SK-N-SH treated with all-trans-retinoic acid at 6 μM for 48 hours (cell line): ENCODE data around the gene FARP1.
"Not testable (repeated sequence)": the region's sequence is repeated elsewhere in the genome, so short reads cannot be mapped to it uniquely, and the experiment has no call there.

ENCODE experiments used
- ATAC-seq: fragments of 200-7000 bp; cut with Tn5 transposase; 3 replicates; pipeline ENCODE4 v1.9.1; 2020; ENCODE audit warnings: mild to moderate bottlenecking, moderate library complexity
- CSDC2 ChIP-seq: fragments of 250-450 bp; sonication (Bioruptor Pico); IDR thresholded peaks from 2 replicates; pipeline ENCODE4 v1.5.0; 2020; ENCODE audit warnings: mild to moderate bottlenecking, moderate library complexity
- ESRRG ChIP-seq: fragments of 250-450 bp; sonication (Bioruptor Pico); IDR thresholded peaks from 2 replicates; pipeline ENCODE4 v1.6.1; 2021; ENCODE audit warnings: mild to moderate bottlenecking
- GLIS3 ChIP-seq: fragments of 250-450 bp; sonication (Bioruptor Pico); IDR thresholded peaks from 2 replicates; pipeline ENCODE4 v1.5.0; 2020; ENCODE audit warnings: mild to moderate bottlenecking, moderate library complexity
- ISL1 ChIP-seq: fragments of 250-450 bp; sonication (Bioruptor Pico); IDR thresholded peaks from 2 replicates; pipeline ENCODE4 v2.1.2; 2022; ENCODE audit warnings: mild to moderate bottlenecking, moderate library complexity
- PATZ1 ChIP-seq: fragments of 250-450 bp; sonication (Bioruptor Pico); IDR thresholded peaks from 2 replicates; pipeline ENCODE4 v1.8.0; 2020; ENCODE audit warnings: mild to moderate bottlenecking, moderate library complexity, borderline replicate concordance
- POU6F1 ChIP-seq: fragments of 250-450 bp; sonication (Bioruptor Pico); IDR thresholded peaks from 2 replicates; pipeline ENCODE4 v1.8.0; 2021; ENCODE audit warnings: low read depth, mild to moderate bottlenecking, moderate library complexity, borderline replicate concordance
- PPARA ChIP-seq: fragments of 250-450 bp; sonication (Bioruptor Pico); IDR thresholded peaks from 2 replicates; pipeline ENCODE4 v1.5.0; 2020; ENCODE audit warnings: mild to moderate bottlenecking, borderline replicate concordance
- RARB ChIP-seq: fragments of 250-450 bp; sonication (Bioruptor Pico); IDR thresholded peaks from 2 replicates; pipeline ENCODE4 v1.8.0; 2021; ENCODE audit warnings: mild to moderate bottlenecking, moderate library complexity
- SNAI2 ChIP-seq: fragments of 250-450 bp; sonication (Bioruptor Pico); IDR thresholded peaks from 2 replicates; pipeline ENCODE4 v1.5.0; 2020; ENCODE audit warnings: mild to moderate bottlenecking, moderate library complexity
- TCF4 ChIP-seq: fragments of 250-450 bp; sonication (Bioruptor Pico); IDR thresholded peaks from 2 replicates; pipeline ENCODE4 v1.8.0; 2021; ENCODE audit warnings: mild to moderate bottlenecking, moderate library complexity, borderline replicate concordance
- TOX ChIP-seq: fragments of 250-450 bp; sonication (Bioruptor Pico); IDR thresholded peaks from 2 replicates; pipeline ENCODE4 v1.8.0; 2021; ENCODE audit warnings: mild to moderate bottlenecking, moderate library complexity, borderline replicate concordance
- TSHZ2 ChIP-seq: fragments of 250-450 bp; sonication (Bioruptor Pico); IDR thresholded peaks from 2 replicates; pipeline ENCODE4 v1.5.0; 2020; ENCODE audit warnings: mild to moderate bottlenecking, moderate library complexity
- ZC3H10 ChIP-seq: fragments of 250-450 bp; sonication (Bioruptor Pico); IDR thresholded peaks from 2 replicates; pipeline ENCODE4 v1.5.1; 2021; ENCODE audit warnings: mild to moderate bottlenecking, moderate library complexity
- ZFP3 ChIP-seq: fragments of 250-450 bp; sonication (Bioruptor Pico); IDR thresholded peaks from 2 replicates; pipeline ENCODE4 v1.5.0; 2020; ENCODE audit warnings: mild to moderate bottlenecking, moderate library complexity
- ZFP30 ChIP-seq: fragments of 450-650 bp; formaldehyde crosslinking; IDR thresholded peaks from 2 replicates; pipeline ENCODE4 v1.5.0; 2022; ENCODE audit warnings: mild to moderate bottlenecking, moderate library complexity
- ZNF565 ChIP-seq: fragments of 450-650 bp; formaldehyde crosslinking; conservative IDR thresholded peaks from 2 replicates; pipeline ENCODE4 v1.5.0; 2020; ENCODE audit warnings: low read depth, mild to moderate bottlenecking, moderate library complexity
- ZNF70 ChIP-seq: fragments of 450-650 bp; formaldehyde crosslinking; IDR thresholded peaks from 2 replicates; pipeline ENCODE4 v1.5.0; 2020; ENCODE audit warnings: mild to moderate bottlenecking, moderate library complexity
- ZNF8 ChIP-seq: fragments of 450-650 bp; formaldehyde crosslinking; IDR thresholded peaks from 2 replicates; pipeline ENCODE4 v1.5.0; 2020; ENCODE audit warnings: mild to moderate bottlenecking, moderate library complexity

Gene FARP1

GRCh38 chr13:98410612-98411011 lies 267.7 kb downstream of the FARP1 start:
- no peak for ATAC-seq
- TF ChIP-seq TSHZ2 (CRISPR knock-in tag), result no peak
- no peak for TF ChIP-seq ZNF8
- TF ChIP-seq GLIS3 (CRISPR knock-in tag), result no peak
- no peak for TF ChIP-seq TCF4 (CRISPR knock-in tag)
- no peak for TF ChIP-seq PATZ1
- no peak for TF ChIP-seq TOX (CRISPR knock-in tag)
- TF ChIP-seq RARB (CRISPR knock-in tag), result no peak
- no peak for TF ChIP-seq ESRRG
- no peak for TF ChIP-seq PPARA
- no peak for TF ChIP-seq ZNF565

GRCh38 chr13:98411013-98411412 lies 268.1 kb downstream of the FARP1 start:
- ATAC-seq, result no peak
- no peak for TF ChIP-seq ZC3H10 (CRISPR knock-in tag)
- TF ChIP-seq ZFP3 (CRISPR knock-in tag), result no peak
- TF ChIP-seq, all 23 proteins: peak for 0

GRCh38 chr13:98411617-98412265 lies 268.8 kb downstream of the FARP1 start:
- no peak for ATAC-seq
- TF ChIP-seq ZFP30 (CRISPR knock-in tag), result no peak
- TF ChIP-seq POU6F1 (CRISPR knock-in tag), result no peak
- no peak for TF ChIP-seq ISL1 (CRISPR knock-in tag)
- no peak for TF ChIP-seq ZNF565
- TF ChIP-seq PATZ1, result no peak

GRCh38 chr13:98413278-98413677 lies 270.4 kb downstream of the FARP1 start:
- ATAC-seq, result not testable (repeated sequence)

- no peak for ATAC-seq
These were observed 270.9 kb downstream of the FARP1 start for GRCh38 chr13:98413796-98414195.

More at GRCh38 chr13:98413796-98414195, 270.9 kb downstream of the FARP1 start:
- TF ChIP-seq ZFP3 (CRISPR knock-in tag), result no peak
- no peak for TF ChIP-seq TSHZ2 (CRISPR knock-in tag)
- no peak for TF ChIP-seq ZNF70 (CRISPR knock-in tag)
- TF ChIP-seq SNAI2 (CRISPR knock-in tag), result no peak
- TF ChIP-seq CSDC2 (CRISPR knock-in tag), result no peak
- TF ChIP-seq PPARA, result no peak
- no peak for TF ChIP-seq PATZ1
